ENCODE results near the gene ZNF391. TPM values are rescaled to one million over a fixed set of nuclear protein-coding genes. Genes with fewer than 3 reads are reported as not detected.

Gene ZNF391
- total and polyA plus RNA-seq, 2 donors (not counting 3 experiments of a cell fraction or from before 2014, with no cell fraction given) = 0.17 to 0.42 TPM

DNA sequence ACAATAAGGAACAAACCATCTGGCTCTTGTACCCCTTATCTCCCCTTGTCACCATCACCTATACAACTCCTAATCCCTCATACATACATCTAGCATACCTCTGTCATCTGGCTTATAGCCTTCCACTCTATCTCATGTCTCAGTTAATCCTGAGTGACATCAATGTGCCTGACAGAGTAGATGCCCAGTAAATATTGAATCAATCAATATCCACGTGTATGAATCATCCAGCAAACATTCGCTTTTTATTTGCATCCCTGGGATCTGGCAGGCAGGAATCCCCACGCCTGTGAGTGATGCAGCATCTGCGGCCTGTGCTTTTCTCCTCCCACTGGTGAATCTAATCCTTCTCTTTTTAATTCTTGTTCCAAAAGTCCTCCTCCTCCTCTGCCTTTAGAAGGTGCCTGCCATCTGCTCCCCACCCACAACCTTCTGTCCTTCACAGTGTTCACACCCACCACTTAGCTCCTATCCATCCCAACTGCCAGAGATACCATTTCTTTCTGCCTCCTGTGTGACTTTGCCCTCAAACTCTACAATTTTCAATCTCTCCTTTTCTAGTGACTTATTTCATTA is 37.6 kb downstream of the ZNF391 start:
- H3K27me3 ChIP-seq (ENCODE audit: control insufficient read depth in 2 of 2, insufficient read depth in 2 of 2, low read length in 2 of 2) = no peaks in the 10 kb centered on the region
- ChIA-PET POLR2A (no interaction called here), CTCF (no interaction called here)
- TF ChIP-seq CTCF (IDR thresholded peaks at IDR 0.05; ENCODE audit: extremely low read depth in 1 of 2, insufficient read depth in 1 of 2, low read depth in 1 of 2, low read length in 2 of 2) (no peak), MAX (IDR thresholded peaks at IDR 0.05; ENCODE audit: insufficient read depth, insufficient read length) (no peak), POLR2AphosphoS5 (IDR thresholded peaks at IDR 0.05; ENCODE audit: insufficient read depth, low read depth, low read length) (no peak), MYC (IDR thresholded peaks at IDR 0.05; ENCODE audit: low read depth, low read length) (no peak), FOS (IDR thresholded peaks at IDR 0.05; ENCODE audit: borderline replicate concordance, insufficient read depth, low read length) (no peak), GATA2 (IDR thresholded peaks at IDR 0.05; ENCODE audit: insufficient read depth, insufficient read length, low read depth, low read length) (no peak), POLR2A (IDR thresholded peaks at IDR 0.05; ENCODE audit: low read depth, low read length) (no peak), JUN (IDR thresholded peaks at IDR 0.05; ENCODE audit: borderline replicate concordance, insufficient read depth, insufficient read length, low read depth) (no peak), EZH2 (IDR thresholded peaks at IDR 0.05; ENCODE audit: borderline replicate concordance, low read depth, low read length, severe bottlenecking) (no peak)
- BruUV-seq (replicated peaks) = no TSS peak
- dilution Hi-C loops (cut with MboI; ENCODE audit: extremely low pct_ligation_motif_present, low sequenced_read_pairs) = no loop called here
- H3K27ac ChIP-seq (ENCODE audit: insufficient read depth, low read depth, low read length) = no peak overlapping the region
- no peak overlapping the region for H2AFZ ChIP-seq (ENCODE audit: low read depth, low read length)
- FAIRE-seq (no peak), DNase-seq (ENCODE audit: low read depth, low spot score) (no peak)
- no peaks in the 10 kb centered on the region for H3K36me3 ChIP-seq (ENCODE audit: control insufficient read depth in 2 of 2, extremely low read depth in 1 of 2, insufficient read depth in 2 of 2, low read length in 2 of 2)
- H3K9me1 ChIP-seq (replicated peaks; ENCODE audit: control insufficient read depth, extremely low read depth, insufficient read depth, low read length) = no peaks in the 10 kb centered on the region
- no peak overlapping the region for H3K9ac ChIP-seq (replicated peaks; ENCODE audit: extremely low read depth, insufficient read depth, low read length)
- no peak overlapping the region for H3K4me3 ChIP-seq (replicated peaks in 1 of 3; ENCODE audit: insufficient read depth in 1 of 3, low read depth in 1 of 3, low read length in 3 of 3)
- no peaks in the 10 kb centered on the region for H3K79me2 ChIP-seq (ENCODE audit: control insufficient read depth, insufficient read depth, low read length)
- no peaks in the 10 kb centered on the region for H3K9me3 ChIP-seq (replicated peaks; ENCODE audit: control insufficient read depth, insufficient read depth, low read length)
- no peaks in the 10 kb centered on the region for H4K20me1 ChIP-seq (replicated peaks; ENCODE audit: control insufficient read depth, extremely low read depth, insufficient read depth, low read length)
- intact Hi-C loops (cut with micrococcal nuclease) = no loop called here
- H3K4me2 ChIP-seq (ENCODE audit: insufficient read depth, low read length) = no peak overlapping the region
- H3K4me1 ChIP-seq (ENCODE audit: control insufficient read depth, extremely low read depth, insufficient read depth, low read length) = no peaks in the 10 kb centered on the region
